Motor neuron (in vitro differentiated cells): ENCODE measurements around the gene PLK1. TPM values are rescaled to one million over a fixed set of nuclear protein-coding genes. Genes with fewer than 3 reads are reported as not detected.

Experiments used
- ATAC-seq, 8 experiments: fragments of 200-7000 bp; cut with Tn5 transposase; replicated peaks in 6 of 8; 2 replicates each; pipeline ENCODE4 v1.8.0; 2021; ENCODE audit warnings: mild to moderate bottlenecking in 8 of 8, moderate library complexity in 8 of 8
- H3K27ac ChIP-seq, 2 donors: fragments of 250-450 bp; sonication (Bioruptor Pico); 2 replicates each; pipeline ENCODE4 v1.9.0; 2021; ENCODE audit warnings: antibody characterized with exemption in 2 of 2, mild to moderate bottlenecking in 2 of 2, moderate library complexity in 1 of 2
- H3K4me1 ChIP-seq, 2 donors: fragments of 250-450 bp; sonication (Bioruptor Pico); replicated peaks in 1 of 2; 2 replicates each; pipeline ENCODE4 v1.6.1; 2021; ENCODE audit warnings: antibody characterized with exemption in 2 of 2, mild to moderate bottlenecking in 2 of 2, moderate library complexity in 1 of 2
- H3K4me3 ChIP-seq, 5 donors: fragments of 250-450 bp; sonication (Bioruptor Pico); 2 replicates each; pipeline ENCODE4 v1.9.0; 2021; ENCODE audit warnings: antibody characterized with exemption in 5 of 5, mild to moderate bottlenecking in 5 of 5, moderate library complexity in 4 of 5
- WGBS, 10 experiments: fragments of 450-650 bp; shearing (Covaris generic); methylation state at CpG; one replicate each; pipeline ENCODE4 v1.0.0; 2022; 5-methylcytosine and 5-hydroxymethylcytosine counted together
- in situ Hi-C, 9 experiments: fragments of 400-800 bp; cut with MboI; loops; one replicate each; pipeline ENCODE4 v1.15.0; 2021; ENCODE audit warnings: low sequenced_read_pairs in 9 of 9, low pct_unique_long_range_greater_than_20kb in 2 of 9; ENCODE audit not compliant: unreplicated experiment in 9 of 9
- total RNA-seq, 8 experiments: library from RNA; unstranded; fragments of 300-600 nt; gene quantifications; 2 replicates each; pipeline versions ENCODE4 v1.2.3 to v1.2.4, GENCODE V29; 2022

PLK1 gene
- total RNA-seq, 8 experiments from 2014 or later: 0.92 to 70.2 (median 4.3) TPM

- Histone ChIP-seq H3K27ac (no peak overlapping the region), H3K4me3 (no peak overlapping the region), H3K4me1 (no peaks in the 10 kb centered on the region)
- ATAC-seq: no peak
- in situ Hi-C loops: loop anchor here in 1 of 9 experiments (25.0 kb wide), 1 partner anchor 825 kb away; no protein-coding TSS in a partner anchor
- WGBS, 10 experiments: 80 to 100% (median 89%) methylated on average over 1 to 6 of the region's 16 CpGs; no CpG with 5 or more reads in 3 of the 10 experiments
Observed at GRCh38 chr16:23687034-23687808, 8.5 kb downstream of the PLK1 start.

DNA sequence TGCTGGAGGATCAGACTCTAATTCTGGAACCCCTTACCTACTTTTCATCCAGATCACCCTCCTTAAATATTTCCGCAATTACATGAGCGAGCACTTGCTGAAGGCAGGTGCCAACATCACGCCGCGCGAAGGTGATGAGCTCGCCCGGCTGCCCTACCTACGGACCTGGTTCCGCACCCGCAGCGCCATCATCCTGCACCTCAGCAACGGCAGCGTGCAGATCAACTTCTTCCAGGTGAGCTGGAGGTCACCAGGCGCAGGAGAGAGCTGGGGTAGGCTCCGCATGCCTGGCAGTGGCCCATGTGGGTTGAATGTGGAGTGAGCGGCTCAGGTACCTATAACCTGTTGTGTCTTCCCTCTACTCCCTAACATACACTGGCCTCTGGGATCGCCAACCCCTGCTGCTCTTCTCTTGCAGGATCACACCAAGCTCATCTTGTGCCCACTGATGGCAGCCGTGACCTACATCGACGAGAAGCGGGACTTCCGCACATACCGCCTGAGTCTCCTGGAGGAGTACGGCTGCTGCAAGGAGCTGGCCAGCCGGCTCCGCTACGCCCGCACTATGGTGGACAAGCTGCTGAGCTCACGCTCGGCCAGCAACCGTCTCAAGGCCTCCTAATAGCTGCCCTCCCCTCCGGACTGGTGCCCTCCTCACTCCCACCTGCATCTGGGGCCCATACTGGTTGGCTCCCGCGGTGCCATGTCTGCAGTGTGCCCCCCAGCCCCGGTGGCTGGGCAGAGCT is 10.9 kb downstream of the PLK1 start:
- 90 to 100% (median 100%) methylated on average over 2 to 18 of the region's 36 CpGs; no CpG with 5 or more reads in 5 of the 10 experiments for WGBS, 10 experiments

DNA sequence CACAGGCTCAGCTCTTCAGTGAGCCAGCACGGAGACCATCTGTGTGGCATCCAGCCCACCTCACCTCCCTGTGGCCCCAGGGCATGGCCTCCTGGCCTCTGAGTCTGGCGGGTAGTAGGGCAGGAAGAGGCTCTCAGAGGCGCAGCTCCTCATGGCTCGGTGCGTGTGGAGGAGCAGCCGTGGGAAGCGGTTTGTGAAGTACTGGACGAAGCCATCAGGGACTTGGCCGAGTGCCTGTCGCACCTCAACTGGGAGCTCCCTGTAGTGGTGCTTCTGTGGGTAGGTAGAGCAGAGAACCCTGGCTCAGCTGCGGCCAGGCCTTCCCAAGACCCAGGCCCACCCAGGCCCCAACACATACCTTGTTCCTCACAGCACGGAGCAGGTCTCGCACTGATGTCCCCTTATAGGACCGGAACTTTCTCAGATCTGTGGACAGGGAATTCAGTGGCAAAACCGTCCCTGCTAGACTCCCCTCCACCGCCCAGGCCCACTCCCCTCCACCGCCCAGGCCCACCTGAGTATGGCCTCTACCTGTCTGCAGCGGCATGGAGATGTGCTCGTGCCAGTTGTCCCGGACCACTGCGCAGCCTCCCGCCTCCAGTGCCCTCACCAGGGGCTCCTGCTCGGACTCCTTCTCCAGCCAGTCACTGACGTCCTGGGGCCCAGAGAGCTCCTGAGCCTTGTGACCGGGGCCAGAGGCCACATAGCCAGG is 12.2 kb downstream of the PLK1 start:
- Histone ChIP-seq H3K4me3 (no peak overlapping the region), H3K27ac (no peak overlapping the region), H3K4me1 (peaks cover 0 to 3% of the 10 kb centered on the region in 2 donors)
- WGBS, 10 experiments: 97 to 100% methylated on average over 1 to 6 of the region's 25 CpGs; no CpG with 5 or more reads in 8 of the 10 experiments
- in situ Hi-C loops: loop anchor here in 1 of 9 experiments (25.0 kb wide), 1 partner anchor 821 kb away; no protein-coding TSS in a partner anchor
- ATAC-seq: no peak

More for the DNA sequence above, 10.9 kb downstream of the PLK1 start:
- ATAC-seq: no peak
- no peak overlapping the region for H3K4me3 ChIP-seq
- no peak overlapping the region for H3K27ac ChIP-seq
- H3K4me1 ChIP-seq: no peaks in the 10 kb centered on the region
- in situ Hi-C loops: loop anchor here in 1 of 9 experiments (25.0 kb wide), 1 partner anchor 823 kb away; no protein-coding TSS in a partner anchor

GRCh38 chr16:23691483-23692189 is 12.9 kb downstream of the PLK1 start:
- Histone ChIP-seq H3K27ac (no peak overlapping the region), H3K4me3 (no peak overlapping the region), H3K4me1 (peaks cover 0 to 3% of the 10 kb centered on the region in 2 donors)
- ATAC-seq: no peak
- in situ Hi-C loops: loop anchor here in 1 of 9 experiments (25.0 kb wide), 1 partner anchor 821 kb away; no protein-coding TSS in a partner anchor
- 80 to 100% (median 100%) methylated on average over 1 to 4 of the region's 10 CpGs; no CpG with 5 or more reads in 3 of the 10 experiments for WGBS, 10 experiments

DNA sequence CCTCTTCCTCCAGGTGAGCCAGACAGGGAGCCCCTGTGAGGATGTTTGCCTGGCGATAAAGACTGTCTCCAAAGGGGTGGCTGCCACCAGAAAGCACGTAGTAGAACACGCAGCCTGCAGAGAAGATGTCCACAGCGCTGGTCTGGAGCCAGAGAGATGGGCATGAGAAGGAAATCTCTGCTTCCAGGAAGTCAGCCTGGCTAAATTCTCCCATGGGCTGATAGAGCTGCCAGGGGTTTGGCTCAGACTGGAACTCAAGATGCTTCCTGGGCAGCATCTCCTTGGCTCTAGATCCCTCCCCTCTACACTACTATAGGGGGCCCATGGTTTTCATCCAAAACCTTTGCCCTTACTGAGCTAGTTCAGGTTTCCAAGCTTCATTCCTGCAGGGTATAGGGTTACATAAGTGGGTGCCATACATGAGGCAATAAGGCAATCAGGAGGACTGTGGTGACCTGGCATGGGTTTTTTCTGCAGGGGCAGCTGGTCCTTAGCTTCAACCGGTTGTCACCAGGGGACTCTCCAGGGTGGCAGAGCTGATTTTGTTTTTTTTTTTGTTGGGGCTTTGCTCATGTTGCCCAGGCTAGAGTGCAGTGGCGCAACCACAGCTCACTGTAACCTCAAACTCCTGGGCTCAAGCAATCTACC is 13.6 kb downstream of the PLK1 start:
- WGBS, 10 experiments: 80 to 100% (median 100%) methylated on average over 1 to 4 of the region's 6 CpGs; no CpG with 5 or more reads in 4 of the 10 experiments
- Histone ChIP-seq H3K4me1 (peaks cover 0 to 3% of the 10 kb centered on the region in 2 donors), H3K27ac (no peak overlapping the region), H3K4me3 (no peak overlapping the region)
- ATAC-seq: no peak
- in situ Hi-C loops: loop anchor here in 1 of 9 experiments (25.0 kb wide), 1 partner anchor 820 kb away; no protein-coding TSS in a partner anchor

DNA sequence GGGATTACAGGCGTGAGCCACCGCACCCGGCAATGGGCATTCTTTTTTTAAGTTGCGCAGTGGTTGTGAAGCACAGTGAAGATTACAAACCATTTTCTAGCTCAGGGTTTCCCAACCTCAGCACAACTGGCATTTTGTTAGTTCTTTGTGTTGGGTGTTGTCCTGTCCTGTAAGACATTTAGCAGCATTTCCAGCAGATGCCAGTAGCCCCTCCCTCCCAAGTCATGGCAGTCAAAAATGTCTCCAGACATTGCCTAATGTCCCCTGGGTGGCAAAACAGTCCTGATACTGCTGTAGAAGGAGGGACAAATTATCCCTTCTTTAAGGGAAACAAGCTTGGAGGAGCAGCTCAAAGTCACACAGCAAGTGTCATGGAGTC is 15.6 kb downstream of the PLK1 start:
- in situ Hi-C loops: loop anchor here in 1 of 9 experiments (25.0 kb wide), 1 partner anchor 818 kb away; no protein-coding TSS in a partner anchor
- 100% methylated on average over 1 to 4 of the region's 4 CpGs; no CpG with 5 or more reads in 7 of the 10 experiments for WGBS, 10 experiments

GRCh38 chr16:23694644-23695373 is 16.1 kb downstream of the PLK1 start:
- in situ Hi-C loops: loop anchor here in 1 of 9 experiments (25.0 kb wide), 1 partner anchor 817 kb away; no protein-coding TSS in a partner anchor
- Histone ChIP-seq H3K4me3 (peak overlapping the region in 2 of 5 donors; percentile 6 to 13), H3K27ac (peak overlapping the region in 1 of 2 donors; percentile 33), H3K4me1 (peaks cover 0 to 3% of the 10 kb centered on the region in 2 donors)
- WGBS, 10 experiments: 20 to 48% (median 22%) methylated on average over 1 to 16 of the region's 32 CpGs; no CpG with 5 or more reads in 2 of the 10 experiments
- peak; percentile 33 to 93 (median 88) for ATAC-seq

More for the DNA sequence above, 15.6 kb downstream of the PLK1 start:
- peaks cover 0 to 3% of the 10 kb centered on the region in 2 donors for H3K4me1 ChIP-seq
- peak overlapping the region in 2 of 5 donors; percentile 6 to 13 for H3K4me3 ChIP-seq
- ATAC-seq: peak in 2 of 8 experiments; percentile 56 to 69
- peak overlapping the region in 1 of 2 donors; percentile 33 for H3K27ac ChIP-seq

- peaks cover 0 to 3% of the 10 kb centered on the region in 2 donors for H3K4me1 ChIP-seq
- no peak for ATAC-seq
- in situ Hi-C loops: loop anchor here in 1 of 9 experiments (25.0 kb wide), 1 partner anchor 817 kb away; no protein-coding TSS in a partner anchor
Observed at GRCh38 chr16:23695756-23696155, 17.1 kb downstream of the PLK1 start.

GRCh38 chr16:23699100-23699499 is 20.4 kb downstream of the PLK1 start:
- Histone ChIP-seq H3K4me3 (no peak overlapping the region), H3K27ac (no peak overlapping the region), H3K4me1 (peaks cover 0 to 3% of the 10 kb centered on the region in 2 donors)
- 31 to 100% (median 80%) methylated on average over 1 to 4 of the region's 4 CpGs; no CpG with 5 or more reads in 4 of the 10 experiments for WGBS, 10 experiments
- no peak for ATAC-seq
- in situ Hi-C loops: loop anchor here in 1 of 9 experiments (25.0 kb wide), 1 partner anchor 813 kb away; no protein-coding TSS in a partner anchor

More at GRCh38 chr16:23695756-23696155, 17.1 kb downstream of the PLK1 start:
- WGBS, 10 experiments: 20 to 92% (median 89%) methylated on average over 1 to 6 of the region's 11 CpGs; no CpG with 5 or more reads in 3 of the 10 experiments
- Histone ChIP-seq H3K4me3 (no peak overlapping the region), H3K27ac (no peak overlapping the region)

DNA sequence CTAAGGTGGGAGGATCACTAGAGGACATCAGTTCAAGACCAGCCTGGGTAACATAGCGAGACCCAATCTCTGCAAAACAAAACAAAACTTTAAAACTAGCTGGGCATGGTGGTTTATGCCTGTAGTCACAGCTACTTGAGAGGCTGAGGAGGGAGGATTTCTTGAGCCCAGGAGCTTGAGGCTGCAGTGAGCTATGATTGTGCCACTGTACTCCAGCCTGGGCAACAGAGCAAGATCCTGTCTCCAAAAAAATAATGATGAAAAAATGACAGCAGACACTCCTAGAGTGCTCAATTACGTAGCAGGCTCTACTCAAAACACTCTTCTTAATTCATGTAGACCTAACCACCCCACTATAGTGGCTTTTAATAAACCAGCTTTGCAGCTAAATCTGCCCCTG is 21.4 kb downstream of the PLK1 start:
- no peak for ATAC-seq
- WGBS, 10 experiments: 40 to 86% (median 65%) methylated on average over 1 to 2 of the region's 2 CpGs; no CpG with 5 or more reads in 3 of the 10 experiments
- H3K27ac ChIP-seq: no peak overlapping the region
- H3K4me3 ChIP-seq: no peak overlapping the region
- in situ Hi-C loops: loop anchor here in 1 of 9 experiments (25.0 kb wide), 1 partner anchor 812 kb away; no protein-coding TSS in a partner anchor
- H3K4me1 ChIP-seq: peaks cover 0 to 2% of the 10 kb centered on the region in 2 donors
